Femur (tissue), 1 donor: ENCODE results near the gene KCNC1.

Source experiments
- DNase-seq: peaks from one replicate; pipeline ENCODE4 v3.0.0-alpha.2; 2017

Gene KCNC1

GRCh38 chr11:17734418-17734911 lies at the start of gene KCNC1:
Gene KCNC1, plus strand, starts transcription at chr11:17734781. Its CDS starts 1,222 bp downstream, at chr11:17736003.
- DNase-seq: peak; percentile 49

DNA sequence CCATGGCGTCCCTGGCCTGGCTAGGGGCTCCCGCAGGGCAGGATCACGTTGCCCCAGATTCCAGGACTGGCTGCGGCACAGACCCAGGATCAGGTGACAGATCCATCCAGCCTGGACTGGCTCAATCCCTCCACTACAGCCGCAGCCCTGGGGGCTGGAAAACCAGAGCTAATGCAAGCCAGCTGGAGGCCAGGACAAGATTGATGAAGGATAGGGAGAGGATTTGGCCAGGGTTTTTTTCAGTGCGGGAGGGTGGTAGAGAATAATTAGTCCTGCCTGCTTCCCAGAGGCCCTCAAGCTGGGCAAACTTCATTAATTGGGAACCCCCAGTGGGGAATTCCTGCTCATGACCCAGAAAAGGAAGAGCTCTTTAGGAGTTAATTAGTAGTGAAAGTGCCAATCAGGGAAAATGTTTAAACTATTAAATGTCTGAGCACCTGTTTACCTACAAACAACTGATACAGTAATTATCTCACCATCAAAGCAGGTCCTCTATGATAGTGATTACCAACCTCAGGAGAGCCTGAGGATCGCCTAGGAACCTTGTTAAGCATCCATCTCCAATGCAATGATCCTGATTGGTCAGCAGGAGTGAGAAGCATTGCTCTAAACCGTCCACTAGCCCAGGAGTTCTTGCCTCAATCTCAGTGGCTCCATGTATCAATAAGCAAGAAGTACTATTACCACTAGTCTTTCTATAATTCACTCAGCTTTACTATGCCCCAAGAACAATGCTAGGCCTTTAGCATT lies 48.2 kb upstream of the KCNC1 start:
- DNase-seq: peak; percentile 66

DNA sequence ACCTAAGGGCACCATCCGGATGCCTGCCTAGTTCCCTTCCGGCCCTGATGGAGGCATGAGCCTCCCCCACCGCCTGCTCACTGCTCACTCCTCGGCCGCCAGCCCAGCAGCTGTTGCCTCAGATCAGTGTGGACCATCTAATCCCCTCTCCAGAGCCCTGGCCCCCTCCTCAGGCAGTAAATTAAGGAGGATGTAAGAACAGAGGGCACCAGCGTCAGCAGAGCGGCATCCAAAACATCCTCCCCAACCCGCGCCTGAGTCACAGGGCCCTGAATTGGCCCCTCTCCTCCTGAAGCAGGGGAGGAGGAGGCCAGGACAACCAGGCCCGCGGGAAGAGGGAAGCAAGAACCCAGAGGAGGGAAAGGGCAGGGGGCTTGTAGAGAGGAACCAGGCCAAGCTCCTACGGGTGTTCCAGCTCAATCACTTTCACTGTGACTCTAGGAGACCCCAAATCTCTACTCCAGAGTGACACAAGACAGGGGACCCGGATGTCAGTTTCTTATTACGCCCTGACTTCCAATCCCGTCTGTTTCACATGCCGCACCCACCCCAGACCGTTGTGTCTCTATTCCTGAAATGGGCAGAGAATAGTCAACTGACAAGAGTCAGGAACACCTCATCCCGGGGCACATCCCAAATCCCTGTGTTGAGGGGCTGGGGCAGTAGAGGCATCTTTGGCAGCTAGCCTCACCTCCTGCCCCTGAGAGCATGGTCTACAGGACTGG lies 46.5 kb upstream of the KCNC1 start:
- peak; percentile 83 for DNase-seq

DNA sequence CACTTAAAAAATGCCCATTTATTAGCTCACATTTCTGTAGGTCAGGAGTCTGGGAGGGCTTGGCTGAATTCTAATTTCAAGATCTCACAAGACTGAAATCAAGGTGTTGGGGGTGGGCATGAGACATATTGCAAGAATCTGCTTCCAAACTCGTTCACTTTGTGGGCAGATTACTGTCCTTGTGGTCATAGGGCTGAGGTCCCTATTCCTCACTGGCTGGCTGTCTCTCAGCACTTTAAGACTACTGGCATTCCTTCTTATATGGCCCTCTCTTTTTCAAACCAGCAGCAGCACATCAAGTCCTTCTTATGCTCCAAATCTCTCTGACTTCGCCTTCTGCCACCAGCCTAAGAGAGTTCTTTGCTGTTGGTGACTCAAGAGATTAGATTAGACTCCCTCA lies 43.0 kb upstream of the KCNC1 start:
- no peak for DNase-seq

DNA sequence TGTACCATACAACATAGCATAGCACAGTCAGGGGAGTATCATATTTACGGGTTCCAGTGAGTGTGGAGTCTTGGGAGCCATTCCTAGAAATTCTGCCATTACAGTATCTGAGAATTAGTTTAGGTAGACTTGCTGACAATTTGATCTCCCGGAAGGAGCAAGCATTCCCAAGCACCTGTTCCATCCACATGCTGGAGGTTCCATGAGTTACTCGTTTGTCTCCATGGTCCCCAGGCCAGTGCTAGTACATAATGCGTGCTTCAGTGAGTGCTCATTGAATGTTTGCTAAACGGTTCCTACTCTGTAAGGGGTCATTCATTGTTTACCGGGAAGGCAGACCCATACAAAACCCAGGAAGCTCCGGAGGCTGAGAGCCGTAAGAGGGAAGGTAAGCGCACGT lies 42.6 kb upstream of the KCNC1 start:
- DNase-seq: no peak

DNA sequence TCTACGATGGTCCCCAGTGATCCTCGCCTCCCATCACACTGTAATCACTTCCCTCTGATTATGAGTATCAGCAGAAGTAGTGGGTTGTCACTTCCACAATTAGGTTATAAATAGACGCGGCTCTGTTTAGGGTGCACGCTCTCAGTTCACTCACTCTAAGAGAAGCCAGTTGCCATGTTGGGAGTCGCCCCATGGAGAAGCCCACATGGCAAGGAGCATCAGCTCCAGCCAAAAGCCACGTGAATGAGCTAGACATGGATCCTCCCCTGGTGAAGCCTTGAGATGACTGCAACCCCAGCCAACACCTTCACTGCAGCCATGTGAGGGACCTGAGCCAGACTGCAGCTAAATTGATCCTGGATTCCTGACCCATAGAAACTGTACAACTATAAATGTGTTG lies 41.6 kb upstream of the KCNC1 start:
- no peak for DNase-seq

DNA sequence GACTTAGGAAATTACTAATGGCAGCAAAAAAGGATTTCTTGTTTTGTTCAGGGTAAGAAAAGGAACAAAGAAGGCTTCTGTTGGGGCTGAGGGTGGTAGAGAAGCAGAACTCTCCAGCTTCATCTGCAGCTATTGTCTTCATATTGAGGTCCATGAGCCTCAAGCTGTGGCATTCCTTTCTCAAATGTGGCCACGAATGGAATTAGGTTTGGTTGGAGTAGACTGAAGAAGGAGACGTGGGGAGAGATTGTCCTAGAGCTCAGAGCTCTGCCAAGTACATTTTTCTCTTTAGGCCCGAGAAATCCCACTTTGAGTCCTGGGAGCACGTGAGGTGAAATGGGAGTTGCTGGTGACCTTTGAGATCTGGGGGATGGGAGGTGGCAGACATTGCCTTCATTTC lies 41.0 kb upstream of the KCNC1 start:
- DNase-seq: no peak

GRCh38 chr11:17694494-17695110 lies 40.0 kb upstream of the KCNC1 start:
- peak; percentile 66 for DNase-seq

DNA sequence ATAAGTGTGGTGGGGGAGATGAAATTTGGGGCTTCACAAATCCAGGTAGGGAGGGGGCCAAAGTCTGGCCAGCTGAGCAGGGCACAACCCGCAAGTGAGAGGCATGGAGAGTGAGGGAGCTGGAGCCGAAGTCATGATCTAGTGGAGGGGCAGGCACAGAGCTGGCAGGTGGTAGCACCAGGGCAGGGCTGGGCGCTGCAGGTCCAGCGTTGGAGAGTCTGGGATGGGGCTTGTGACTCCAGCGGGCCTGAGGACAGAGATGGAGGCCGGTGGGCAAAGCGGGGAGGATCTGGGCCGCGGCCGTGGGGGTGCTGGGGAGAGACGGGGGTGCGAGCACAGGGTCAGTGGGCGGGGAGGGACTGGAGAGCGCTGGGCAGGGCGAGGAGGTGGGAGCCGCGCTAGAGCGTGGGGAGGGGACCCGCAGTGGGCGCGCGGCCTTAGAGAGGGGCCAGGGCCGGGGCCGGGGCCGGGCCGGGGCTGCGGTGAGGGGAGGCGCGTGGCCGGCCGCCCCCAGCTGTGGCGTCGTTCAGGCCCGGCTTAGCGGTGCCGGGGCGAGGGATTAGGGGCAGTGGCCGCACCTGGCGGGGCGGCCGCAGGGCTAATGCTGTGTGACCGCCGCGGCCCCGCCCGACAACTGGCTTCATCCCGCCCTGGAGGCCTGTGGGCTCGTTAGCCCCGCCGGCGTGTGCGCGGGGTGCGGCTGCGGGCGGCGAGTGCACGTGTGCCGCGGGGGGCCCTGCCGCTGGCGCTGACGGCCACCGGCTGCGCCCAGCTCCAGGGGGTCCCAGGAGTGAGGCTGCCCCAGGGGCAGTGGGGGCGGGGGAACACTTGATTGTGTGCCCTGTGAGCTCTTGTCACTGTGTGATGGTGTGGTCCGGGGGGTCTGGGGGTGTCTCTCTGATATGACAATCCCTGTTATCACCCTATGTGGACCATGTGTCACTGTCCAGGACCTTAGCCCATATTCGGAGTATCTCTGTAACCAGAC lies 38.8 kb upstream of the KCNC1 start:
- no peak for DNase-seq

GRCh38 chr11:17696741-17697140 lies 37.8 kb upstream of the KCNC1 start:
- no peak for DNase-seq

DNA sequence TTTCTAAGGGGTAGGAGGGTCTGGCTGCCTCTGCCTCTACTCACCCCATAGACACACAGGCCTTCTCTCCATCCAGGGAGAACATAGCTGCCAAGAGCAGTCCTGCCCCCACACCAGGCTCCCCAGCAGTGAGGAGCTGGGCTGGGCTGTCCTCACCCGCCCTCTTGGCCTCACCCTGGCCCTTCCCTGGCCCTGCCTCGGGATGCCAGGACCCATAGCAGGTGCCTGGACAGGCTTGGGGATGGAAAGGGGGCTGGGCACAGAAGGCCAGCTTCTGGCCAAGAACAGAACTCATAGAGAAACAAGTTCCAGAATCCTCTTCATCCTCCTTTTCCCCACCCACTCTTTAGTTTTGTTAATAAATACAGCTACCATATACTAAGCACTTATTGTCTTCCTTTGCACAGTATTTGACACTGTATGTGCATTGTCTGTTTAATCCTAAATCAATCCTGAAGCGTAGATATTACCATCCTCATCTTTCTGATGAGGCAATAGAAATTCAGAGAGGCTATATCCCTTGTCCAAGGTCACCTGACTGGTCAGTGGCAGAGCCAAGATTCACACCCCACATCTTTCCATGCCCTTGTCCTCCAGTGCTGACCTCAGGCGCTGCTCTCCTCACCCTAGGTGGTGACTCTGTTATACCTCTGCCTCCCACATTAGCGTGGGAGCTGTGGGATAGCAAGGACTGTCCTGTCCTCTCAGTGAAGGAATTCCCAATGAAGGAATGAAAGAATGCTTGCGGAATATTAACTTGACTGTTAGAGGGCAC lies 37.2 kb upstream of the KCNC1 start:
- DNase-seq: peak; percentile 43

- DNase-seq: peak; percentile 80
These were observed 35.1 kb upstream of the KCNC1 start for GRCh38 chr11:17699147-17700114.

- DNase-seq: no peak
These were observed 33.6 kb upstream of the KCNC1 start for GRCh38 chr11:17700991-17701390.

DNA sequence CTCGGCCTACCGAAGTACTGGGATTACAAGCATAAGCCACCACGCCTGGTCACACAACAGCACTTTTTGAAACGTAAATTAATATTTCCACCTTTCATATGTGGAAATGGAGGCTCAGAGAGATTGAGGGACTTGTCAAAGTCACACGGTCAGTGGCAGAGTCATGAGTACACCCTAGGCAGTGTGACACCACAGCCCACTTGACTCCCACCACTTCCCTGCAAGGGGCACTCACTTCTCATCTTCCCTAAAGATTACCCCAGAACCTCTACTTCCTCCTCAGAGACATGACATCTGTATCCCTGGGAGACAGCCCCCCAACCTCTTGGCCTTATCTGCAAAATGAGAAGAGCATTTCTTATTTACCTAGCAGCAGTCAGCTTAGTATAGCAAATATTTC lies 31.7 kb upstream of the KCNC1 start:
- DNase-seq: no peak

DNA sequence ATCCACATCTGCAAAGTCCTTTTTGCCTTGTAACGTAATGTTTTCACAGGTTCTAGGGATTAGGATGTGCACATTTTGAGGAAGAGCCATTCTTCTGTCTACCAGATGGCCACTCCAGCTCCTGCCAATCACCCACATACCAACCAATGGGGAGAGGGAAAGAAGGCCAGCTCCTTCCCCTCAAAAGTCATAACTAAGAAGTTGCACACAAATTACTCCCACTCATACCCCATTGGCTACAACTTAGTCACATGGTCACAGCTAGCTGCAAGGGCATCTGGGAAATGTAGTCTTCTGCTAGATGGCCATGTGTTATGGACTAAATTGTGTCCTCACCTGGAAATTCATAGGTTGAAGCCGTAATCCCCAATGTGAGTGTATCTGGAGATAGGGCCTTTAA lies 30.6 kb upstream of the KCNC1 start:
- DNase-seq: no peak

GRCh38 chr11:17707830-17708229 lies 26.8 kb upstream of the KCNC1 start:
- peak; percentile 61 for DNase-seq

DNA sequence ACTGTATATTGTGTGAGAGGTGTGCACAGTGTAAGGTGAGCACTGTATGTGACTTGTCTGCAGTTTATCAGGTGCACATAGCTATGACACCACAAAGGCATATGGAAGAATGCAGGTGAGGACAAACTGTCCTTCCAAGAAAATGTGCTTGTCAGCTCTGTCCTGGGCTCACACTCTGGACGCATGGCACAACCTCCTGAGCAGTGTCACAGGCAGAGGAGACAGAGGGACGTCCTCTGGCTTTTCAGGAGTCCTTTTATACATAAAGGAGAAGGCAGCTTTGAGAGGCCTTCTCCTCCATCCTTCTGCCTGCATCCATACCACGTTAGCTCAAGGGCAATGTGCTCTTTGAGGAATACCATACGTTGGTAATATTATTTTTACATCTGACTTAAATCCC lies 22.7 kb upstream of the KCNC1 start:
- DNase-seq: no peak

DNA sequence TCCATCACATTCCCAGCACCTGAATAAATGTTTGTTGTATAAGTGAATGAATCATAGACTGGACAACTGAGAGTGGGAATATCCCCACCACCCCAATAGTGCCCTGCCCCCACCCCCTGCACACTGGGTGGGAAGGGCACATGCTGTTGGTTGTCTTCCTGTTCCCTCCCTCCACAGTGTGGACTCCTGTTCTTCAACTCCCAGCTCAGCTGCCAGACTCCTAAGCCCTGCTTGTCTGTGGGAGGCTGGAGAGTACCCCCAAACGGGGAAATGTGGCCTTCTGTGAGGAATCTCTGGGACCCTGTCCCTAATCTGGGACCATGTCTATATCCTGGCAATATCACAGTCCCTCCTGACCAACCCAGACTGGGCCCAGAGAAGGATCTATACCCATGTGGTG lies 20.7 kb upstream of the KCNC1 start:
- DNase-seq: no peak

- DNase-seq: peak; percentile 74
These were observed 20.2 kb upstream of the KCNC1 start for GRCh38 chr11:17714356-17714854.

DNA sequence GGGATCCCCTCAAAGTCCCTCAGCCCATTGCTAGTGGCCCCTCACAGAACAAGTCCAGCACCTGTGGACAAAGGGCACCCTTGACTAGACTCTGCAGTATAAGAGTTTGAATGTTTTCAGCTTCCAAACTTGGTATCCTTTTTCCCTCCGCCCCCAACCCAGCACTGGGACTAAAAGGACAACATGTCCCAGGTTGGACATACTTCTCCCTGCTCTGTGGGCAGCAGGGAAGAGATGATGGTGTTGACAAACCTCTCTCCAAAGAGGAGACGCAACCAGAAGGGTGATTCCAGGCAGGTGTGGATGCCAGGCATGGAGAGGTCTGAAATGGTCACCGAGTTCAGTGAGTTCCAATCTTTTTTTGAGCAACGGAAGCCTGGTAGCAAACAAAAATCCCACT lies 19.7 kb upstream of the KCNC1 start:
- DNase-seq: no peak
